Thyroid gland (tissue), 4 donors: Measurements from ENCODE around the gene DDX17.

Source experiments
- CTCF ChIP-seq, 6 experiments: fragments of 200-600 bp in 3 of 6; fragments of 450-650 bp in 3 of 6; sonication (generic) in 3 of 6; IDR thresholded peaks; one replicate each; pipeline ENCODE4 v1.5.1; 2016 to 2019; ENCODE audit warnings: antibody characterized with exemption in 6 of 6, mild to moderate bottlenecking in 2 of 6, inconsistent platforms in 1 of 6, moderate library complexity in 1 of 6
- POLR2A ChIP-seq, 2 donors: fragments of 450-650 bp; IDR thresholded peaks; one replicate each; pipeline ENCODE4 v1.6.1; 2017; ENCODE audit warnings: antibody characterized with exemption in 2 of 2, mild to moderate bottlenecking in 2 of 2, moderate library complexity in 1 of 2

- TF ChIP-seq CTCF (IDR thresholded peaks at IDR 0.05): no peak
- no peak for TF ChIP-seq POLR2A (IDR thresholded peaks at IDR 0.05)
Measured at GRCh38 chr22:38489142-38489541, 17.0 kb downstream of the DDX17 start.
